ENCODE results near the gene PCDHGA7. TPM values are rescaled to one million over a fixed set of nuclear protein-coding genes. Genes with fewer than 3 reads are reported as not detected.
"Not testable (repeated sequence)": the region's sequence is repeated elsewhere in the genome, so short reads cannot be mapped to it uniquely, and the experiment has no call there.

The PCDHGA7 gene
- total RNA-seq, 4 donors from 2014 or later, result 2.0 to 8.6 (median 3.2) TPM

- H3K27me3 ChIP-seq, result peaks cover 4% of the 10 kb centered on the region
- no peak for TF ChIP-seq POLR2A (IDR thresholded peaks at IDR 0.05)
- no peak for TF ChIP-seq CTCF (IDR thresholded peaks at IDR 0.05)
- no peak for TF ChIP-seq EP300 (IDR thresholded peaks at IDR 0.05; ENCODE audit: low read depth)
- TF ChIP-seq POLR2AphosphoS5 (IDR thresholded peaks at IDR 0.05), result no peak
These were observed 40.3 kb downstream of the PCDHGA7 start for GRCh38 chr5:141422742-141423291.

GRCh38 chr5:141427783-141428426 is 45.4 kb downstream of the PCDHGA7 start:
- H3K27me3 ChIP-seq, result no peaks in the 10 kb centered on the region
- intact Hi-C loops (cut with DNase I; ENCODE audit: low total_unique reads) (no loop called here), in situ Hi-C loops (cut with MboI; ENCODE audit: low pct_ligation_motif_present in 1 of 4, low pct_unique_long_range_greater_than_20kb in 1 of 4, low sequenced_read_pairs in 3 of 4) (no loop called here)
- 80% methylated on average over 53 of the region's 53 CpGs; no CpG with 5 or more reads in 1 of the 2 donors for whole genome bisulfite sequencing, 2 donors (ENCODE audit: low coverage in 1 of 2)
- no peak overlapping the region for H3K27ac ChIP-seq
- no peaks in the 10 kb centered on the region for H3K4me1 ChIP-seq
- TF ChIP-seq EP300 (IDR thresholded peaks at IDR 0.05; ENCODE audit: low read depth), result no peak
- no peak for TF ChIP-seq POLR2AphosphoS5 (IDR thresholded peaks at IDR 0.05)
- no peak for TF ChIP-seq POLR2A (IDR thresholded peaks at IDR 0.05)
- TF ChIP-seq CTCF (IDR thresholded peaks at IDR 0.05), result no peak
- H3K4me3 ChIP-seq, result no peak overlapping the region
- no peak for DNase-seq
- no peaks in the 10 kb centered on the region for H3K36me3 ChIP-seq
- peaks cover 92 to 97% of the 10 kb centered on the region in 2 donors for H3K9me3 ChIP-seq

More at GRCh38 chr5:141422742-141423291, 40.3 kb downstream of the PCDHGA7 start:
- 72% methylated on average over 39 of the region's 42 CpGs; no CpG with 5 or more reads in 1 of the 2 donors for WGBS, 2 donors (ENCODE audit: low coverage in 1 of 2)
- Histone ChIP-seq H3K27ac (no peak overlapping the region), H3K4me1 (no peaks in the 10 kb centered on the region), H3K9me3 (peaks cover 85 to 99% of the 10 kb centered on the region in 2 donors), H3K36me3 (no peaks in the 10 kb centered on the region), H3K4me3 (no peak overlapping the region)
- intact Hi-C loops (cut with DNase I; ENCODE audit: low total_unique reads) (no loop called here), in situ Hi-C loops (cut with MboI; ENCODE audit: low pct_ligation_motif_present in 1 of 4, low pct_unique_long_range_greater_than_20kb in 1 of 4, low sequenced_read_pairs in 3 of 4) (no loop called here)
- DNase-seq, result no peak

- 34 to 42% methylated on average over 15 to 33 of the region's 33 CpGs for WGBS, 2 donors (ENCODE audit: low coverage in 1 of 2)
- TF ChIP-seq EP300 (IDR thresholded peaks at IDR 0.05; ENCODE audit: low read depth) (no peak), CTCF (IDR thresholded peaks at IDR 0.05) (no peak), POLR2A (IDR thresholded peaks at IDR 0.05) (no peak), POLR2AphosphoS5 (IDR thresholded peaks at IDR 0.05) (no peak)
- in situ Hi-C loops (cut with MboI; ENCODE audit: low pct_ligation_motif_present in 1 of 4, low pct_unique_long_range_greater_than_20kb in 1 of 4, low sequenced_read_pairs in 3 of 4) (no loop called here), intact Hi-C loops (cut with DNase I; ENCODE audit: low total_unique reads) (no loop called here)
- Histone ChIP-seq H3K4me3 (peak within 1 kb of the TSS in 1 of 4 donors; percentile 16), H3K9me3 (peaks cover 93 to 95% of the 10 kb centered on the region in 2 donors), H3K27me3 (no peaks in the 10 kb centered on the region), H3K4me1 (no peaks in the 10 kb centered on the region), H3K27ac (no peak within 1 kb of the TSS), H3K36me3 (no peaks in the 10 kb centered on the region)
- DNase-seq, result no peak
These were observed 48.0 kb downstream of the PCDHGA7 start, which contains the start of gene PCDHGA12 for GRCh38 chr5:141430332-141431113. TSS of gene PCDHGA12 (plus strand) at chr5:141430507. CDS start at chr5:141430760, 253 bp downstream.

- 57% methylated on average over 37 of the region's 37 CpGs; no CpG with 5 or more reads in 1 of the 2 donors for WGBS, 2 donors (ENCODE audit: low coverage in 1 of 2)
These were observed 48.7 kb downstream of the PCDHGA7 start for GRCh38 chr5:141431286-141431685.

GRCh38 chr5:141432308-141432707 is 49.8 kb downstream of the PCDHGA7 start:
- H3K36me3 ChIP-seq; intact Hi-C loops (cut with DNase I; ENCODE audit: low total_unique reads); DNase-seq; in situ Hi-C loops (cut with MboI; ENCODE audit: low pct_ligation_motif_present in 1 of 4, low pct_unique_long_range_greater_than_20kb in 1 of 4, low sequenced_read_pairs in 3 of 4); H3K4me3 ChIP-seq; H3K27ac ChIP-seq; H3K27me3 ChIP-seq; H3K4me1 ChIP-seq: not testable (repeated sequence)
- 74% methylated on average over 36 of the region's 38 CpGs; no CpG with 5 or more reads in 1 of the 2 donors for WGBS, 2 donors (ENCODE audit: low coverage in 1 of 2)
- peaks cover 81 to 91% of the 10 kb centered on the region in 2 donors for H3K9me3 ChIP-seq

More at GRCh38 chr5:141431286-141431685, 48.7 kb downstream of the PCDHGA7 start:
- H3K4me1 ChIP-seq, result no peaks in the 10 kb centered on the region
- no peaks in the 10 kb centered on the region for H3K36me3 ChIP-seq
- H3K27ac ChIP-seq, result no peak overlapping the region
- H3K4me3 ChIP-seq, result peak overlapping the region in 1 of 4 donors; percentile 16
- DNase-seq, result no peak
- H3K27me3 ChIP-seq, result no peaks in the 10 kb centered on the region
- no peak for TF ChIP-seq POLR2A (IDR thresholded peaks at IDR 0.05)
- TF ChIP-seq EP300 (IDR thresholded peaks at IDR 0.05; ENCODE audit: low read depth), result no peak
- no peak for TF ChIP-seq CTCF (IDR thresholded peaks at IDR 0.05)
- no peak for TF ChIP-seq POLR2AphosphoS5 (IDR thresholded peaks at IDR 0.05)
- intact Hi-C loops (cut with DNase I; ENCODE audit: low total_unique reads), result no loop called here
- in situ Hi-C loops (cut with MboI; ENCODE audit: low pct_ligation_motif_present in 1 of 4, low pct_unique_long_range_greater_than_20kb in 1 of 4, low sequenced_read_pairs in 3 of 4), result no loop called here
- peaks cover 90 to 93% of the 10 kb centered on the region in 2 donors for H3K9me3 ChIP-seq

- H3K27ac ChIP-seq; H3K27me3 ChIP-seq; H3K4me3 ChIP-seq; DNase-seq; H3K4me1 ChIP-seq; in situ Hi-C loops (cut with MboI; ENCODE audit: low pct_ligation_motif_present in 1 of 4, low pct_unique_long_range_greater_than_20kb in 1 of 4, low sequenced_read_pairs in 3 of 4); H3K36me3 ChIP-seq; intact Hi-C loops (cut with DNase I; ENCODE audit: low total_unique reads): not testable (repeated sequence)
- WGBS, 2 donors (ENCODE audit: low coverage in 1 of 2), result 55 to 56% methylated on average over 8 to 24 of the region's 29 CpGs
- peaks cover 77 to 89% of the 10 kb centered on the region in 2 donors for H3K9me3 ChIP-seq
These were observed 50.2 kb downstream of the PCDHGA7 start for GRCh38 chr5:141432726-141433125.
